TTC549 (cell line): ENCODE results near the gene IFNL1.
"Not testable (repeated sequence)": the region's sequence is repeated elsewhere in the genome, so short reads cannot be mapped to it uniquely, and the experiment has no call there.

Experiments
- FAIRE-seq: peaks from 2 replicates; lab custom pipeline; 2012; peaks lifted over from hg19 to GRCh38; lab: Jason Lieb, UNC

Gene IFNL1

DNA sequence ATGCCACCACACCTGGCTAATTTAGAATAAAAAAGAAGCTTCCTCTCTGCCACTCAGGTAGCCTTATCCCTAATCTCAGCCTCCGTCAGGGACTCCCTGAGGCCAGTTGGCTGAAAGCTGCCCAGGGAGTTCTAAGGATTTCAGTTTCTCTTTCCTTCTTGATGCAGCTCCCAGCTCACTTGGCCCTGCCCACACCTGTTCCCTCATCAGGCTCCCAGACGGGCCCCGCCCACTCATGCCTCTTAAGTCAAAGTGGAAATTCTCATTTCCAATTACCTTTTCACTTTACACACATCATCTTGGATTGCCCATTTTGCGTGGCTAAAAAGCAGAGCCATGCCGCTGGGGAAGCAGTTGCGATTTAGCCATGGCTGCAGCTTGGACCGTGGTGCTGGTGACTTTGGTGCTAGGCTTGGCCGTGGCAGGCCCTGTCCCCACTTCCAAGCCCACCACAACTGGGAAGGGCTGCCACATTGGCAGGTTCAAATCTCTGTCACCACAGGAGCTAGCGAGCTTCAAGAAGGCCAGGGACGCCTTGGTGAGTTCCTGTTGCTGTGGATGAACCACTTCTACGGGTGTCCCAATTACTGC lies at the start of gene IFNL1:
TSS of gene IFNL1 (plus strand) at position 353 of the 591 bp plus-strand sequence. CDS start at position 368, 15 bp downstream.
- FAIRE-seq, result no peak

DNA sequence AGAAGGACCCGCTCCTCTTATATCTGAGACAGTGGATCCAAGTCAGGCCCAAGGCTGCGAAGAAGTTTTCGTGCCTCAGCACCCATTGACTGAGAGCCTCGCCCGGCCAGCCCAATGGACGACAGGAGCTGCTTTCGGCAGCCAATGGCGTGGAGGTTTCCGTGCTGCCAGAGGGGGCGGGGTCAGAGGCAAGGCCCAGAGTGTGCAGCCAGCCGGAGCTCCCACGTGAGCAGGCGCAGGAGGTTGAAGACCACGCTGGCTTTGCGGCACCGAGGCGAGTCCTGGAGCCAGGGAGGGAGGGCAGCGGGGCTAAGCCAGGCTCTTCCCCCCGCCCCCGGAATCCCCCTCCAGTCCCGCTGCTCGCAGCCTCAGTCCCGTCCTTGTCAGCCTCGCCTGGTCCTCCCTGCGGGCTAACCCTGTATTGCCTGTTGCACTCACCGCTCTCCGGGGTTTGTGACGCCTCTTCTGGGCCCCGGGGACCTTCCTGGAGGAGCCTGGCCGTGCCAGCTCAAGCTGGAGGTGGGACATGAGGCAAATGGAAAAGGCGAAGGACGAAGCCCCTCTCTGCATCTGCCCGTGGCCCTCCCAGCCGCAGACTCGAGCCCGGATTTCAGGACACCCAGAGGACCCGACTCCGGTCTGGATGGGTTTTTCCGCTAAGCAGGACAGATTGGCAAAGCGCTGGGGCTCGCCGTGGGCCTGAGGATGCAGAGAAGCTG lies 49.1 kb upstream of the IFNL1 start:
- no peak for FAIRE-seq

DNA sequence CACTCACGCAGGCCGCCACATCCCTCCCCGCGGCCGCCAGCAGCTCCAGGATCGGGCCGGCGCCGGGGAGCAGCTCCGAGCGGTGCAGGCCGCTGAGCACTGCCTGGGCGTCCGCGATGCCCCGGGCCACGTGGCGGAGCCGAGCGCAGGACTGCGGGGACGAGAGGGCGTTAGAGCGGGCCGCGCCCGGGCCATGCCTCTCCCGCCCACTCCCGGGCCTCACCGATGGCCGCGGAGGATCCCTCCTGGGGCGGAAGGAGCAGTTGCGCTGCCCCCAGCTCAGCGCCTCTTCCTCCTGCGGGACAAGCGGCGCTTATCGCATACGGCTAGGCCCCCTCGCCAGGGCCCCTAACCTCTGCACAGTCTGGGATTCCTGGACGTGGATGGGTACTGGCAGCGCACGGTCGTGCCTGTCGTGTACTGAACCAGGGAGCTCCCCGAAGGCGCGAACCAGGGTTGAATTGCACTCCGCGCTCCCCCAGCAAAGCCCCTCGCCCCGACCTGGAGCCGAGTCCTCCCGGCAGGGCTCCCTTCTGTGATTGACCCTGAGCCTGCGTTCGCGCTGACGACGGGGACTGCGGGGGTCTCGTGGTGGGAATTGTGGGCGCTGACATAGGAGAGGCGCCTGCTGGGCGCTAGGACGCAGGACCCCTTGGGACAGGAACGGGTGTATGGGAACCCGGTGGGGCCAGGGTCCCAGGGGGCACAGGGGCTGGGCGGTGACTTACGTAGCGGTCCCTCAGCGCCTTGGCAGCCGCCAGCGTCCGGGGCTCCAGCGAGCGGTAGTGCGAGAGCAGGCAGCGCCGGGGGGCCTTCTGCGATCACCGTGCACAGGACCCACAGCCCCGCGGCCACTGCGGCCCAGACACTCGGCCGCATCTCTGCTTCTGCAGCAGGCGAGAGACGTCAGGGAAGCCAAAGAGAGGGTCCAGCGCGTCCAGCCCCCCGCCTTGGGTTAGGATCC lies 48.2 kb upstream of the IFNL1 start:
- no peak for FAIRE-seq

DNA sequence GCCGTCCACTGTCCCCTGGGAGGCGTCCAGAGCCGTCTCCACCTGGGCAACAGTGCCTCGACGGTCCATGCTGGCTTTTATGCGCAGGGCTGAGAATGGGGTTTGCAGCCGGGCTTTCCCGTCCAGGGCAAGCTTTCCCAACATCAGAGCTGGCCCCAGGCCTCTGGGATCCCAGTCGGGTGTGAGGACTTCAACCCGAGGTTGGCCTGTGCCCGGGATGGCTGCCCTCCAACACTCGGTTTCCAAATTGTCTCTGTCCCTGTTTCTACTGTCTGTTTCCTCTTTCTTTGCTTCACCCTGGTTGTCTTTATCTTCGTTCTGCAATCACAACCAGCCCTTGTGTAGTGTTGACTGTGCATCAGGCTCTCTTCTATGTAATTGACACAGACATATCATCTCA lies 47.4 kb upstream of the IFNL1 start, which contains the start of gene IFNL4:
TSS of gene IFNL4 (minus strand) at position 51 of the 400 bp plus-strand sequence.
- no peak for FAIRE-seq

DNA sequence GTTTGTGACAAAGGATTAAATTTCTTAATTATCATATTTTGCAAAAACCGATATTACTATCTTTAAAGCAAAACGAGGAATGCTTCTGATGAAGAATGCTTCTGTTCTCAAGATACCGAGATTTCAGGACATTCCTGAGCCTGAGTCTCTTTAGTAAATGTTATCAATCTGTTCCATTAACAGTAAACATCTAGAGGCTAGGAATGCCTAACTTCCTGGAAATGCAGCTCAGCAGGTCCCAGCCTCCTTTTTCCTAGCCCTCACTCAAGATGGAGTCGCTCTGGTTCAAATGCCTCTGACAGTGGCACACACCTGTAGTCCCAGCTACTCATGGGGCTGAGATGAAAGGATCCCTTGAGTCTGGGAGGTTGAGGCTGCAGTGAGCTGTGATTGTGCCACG lies 45.1 kb upstream of the IFNL1 start:
- FAIRE-seq, result no peak

DNA sequence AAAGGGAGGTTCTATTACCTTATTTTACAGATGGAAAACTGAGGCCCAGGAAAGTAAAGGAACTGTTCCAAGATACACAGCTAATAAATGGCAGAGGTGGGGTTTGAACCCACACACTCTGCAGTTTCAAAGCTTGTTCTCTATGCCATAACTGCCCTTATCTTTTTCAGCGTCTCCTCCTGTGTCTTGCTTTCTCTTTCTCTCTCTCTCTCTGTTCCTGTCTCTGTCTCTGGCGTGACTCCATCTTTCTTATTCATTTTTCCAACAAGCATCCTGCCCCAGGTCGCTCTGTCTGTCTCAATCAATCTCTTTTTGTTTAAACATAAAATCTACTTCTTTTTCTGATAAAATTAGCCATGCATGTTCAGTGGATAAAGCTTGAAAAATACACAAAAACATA lies 44.4 kb upstream of the IFNL1 start:
- no peak for FAIRE-seq

DNA sequence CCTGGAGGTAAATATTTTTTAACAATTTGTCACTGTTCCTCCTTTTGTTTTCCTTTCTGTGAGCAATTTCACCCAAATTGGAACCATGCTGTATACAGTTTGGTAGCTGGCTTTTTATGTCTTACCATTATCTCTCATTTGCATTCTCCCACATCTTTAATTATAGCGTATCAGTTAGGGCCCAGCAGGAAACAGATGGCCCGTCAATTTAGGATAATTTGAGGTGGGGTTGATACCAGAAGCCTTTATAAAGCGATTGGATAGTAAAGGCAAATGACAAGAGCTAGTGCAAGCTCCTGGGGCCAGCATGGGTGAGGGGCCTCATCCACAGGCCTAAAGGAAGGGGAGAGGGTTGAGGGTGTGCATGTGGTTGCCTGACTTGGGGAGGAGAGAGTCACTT lies 43.7 kb upstream of the IFNL1 start:
- FAIRE-seq, result no peak

DNA sequence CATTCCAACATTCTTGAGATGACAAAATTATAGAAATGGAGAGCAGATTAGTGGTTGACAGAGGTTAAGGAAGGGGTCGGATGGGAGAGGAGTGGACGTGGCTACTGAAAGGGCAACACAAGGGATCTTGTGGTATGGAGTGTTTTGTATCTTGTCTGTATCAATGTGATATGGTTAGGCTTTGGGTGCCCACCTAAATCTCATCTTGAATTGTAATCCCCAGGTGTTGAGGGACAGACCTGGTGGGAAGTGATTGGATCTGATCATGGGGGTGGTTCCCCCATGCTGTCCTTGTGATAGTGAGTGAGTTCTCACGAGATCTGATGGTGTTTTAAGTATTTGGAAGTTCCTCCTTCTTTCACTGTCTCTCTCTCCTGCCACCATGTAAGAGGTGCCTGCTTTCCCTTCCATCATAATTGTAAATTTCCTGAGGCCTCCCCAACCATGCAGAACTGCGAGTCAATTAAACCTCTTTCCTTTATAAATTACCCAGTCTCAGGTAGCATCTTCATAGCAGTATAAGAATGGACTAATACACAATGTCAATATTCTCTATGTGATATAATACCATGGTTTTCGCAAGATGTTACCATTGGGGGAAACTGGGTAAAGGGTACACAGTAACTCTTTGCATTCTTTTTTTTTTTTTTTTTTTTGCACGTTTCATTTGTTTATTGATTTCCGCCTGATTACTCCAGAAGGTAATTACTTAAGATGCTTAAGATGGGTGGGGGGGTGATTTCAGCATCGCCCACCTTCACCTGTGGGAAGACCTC lies 42.6 kb upstream of the IFNL1 start:
- FAIRE-seq, result no peak

DNA sequence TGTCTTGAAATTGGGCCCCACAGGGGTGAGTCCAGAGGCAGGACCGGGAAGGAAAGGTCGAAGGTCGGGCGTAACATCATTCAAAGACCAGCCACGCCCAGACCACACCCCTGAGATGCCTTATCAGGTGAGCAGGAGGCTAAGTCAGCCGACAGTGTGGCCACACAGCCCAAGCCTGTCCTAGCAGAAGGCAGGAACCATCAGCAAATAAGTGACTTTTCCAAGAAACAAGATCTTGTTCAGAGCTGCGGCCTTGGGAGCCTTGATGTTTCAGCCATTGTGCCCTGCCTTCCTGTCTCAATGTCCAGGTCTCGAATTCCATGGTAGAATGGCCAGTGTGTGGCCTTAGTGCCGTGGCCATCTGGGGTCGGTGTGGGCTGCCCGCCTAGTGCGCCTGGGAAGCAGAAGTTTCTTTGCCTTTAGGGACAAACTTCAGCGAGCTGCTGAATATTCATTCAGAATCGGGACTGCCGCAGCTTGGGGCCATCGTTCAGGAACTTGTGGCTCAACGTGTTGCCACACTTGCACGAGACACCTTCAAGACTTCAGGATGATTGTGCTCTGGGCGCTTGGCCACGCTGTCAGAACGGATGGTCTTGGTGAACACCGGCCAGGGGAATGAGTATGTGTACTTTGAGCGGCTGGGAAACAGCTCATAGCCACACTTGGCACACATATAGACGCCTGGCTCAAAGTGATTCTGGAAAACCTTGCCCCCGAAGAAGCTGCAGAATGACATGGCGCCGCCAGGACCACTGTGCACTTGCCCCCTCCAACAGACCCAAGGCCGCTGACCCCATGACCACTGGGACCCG lies 41.5 kb upstream of the IFNL1 start:
- no peak for FAIRE-seq

DNA sequence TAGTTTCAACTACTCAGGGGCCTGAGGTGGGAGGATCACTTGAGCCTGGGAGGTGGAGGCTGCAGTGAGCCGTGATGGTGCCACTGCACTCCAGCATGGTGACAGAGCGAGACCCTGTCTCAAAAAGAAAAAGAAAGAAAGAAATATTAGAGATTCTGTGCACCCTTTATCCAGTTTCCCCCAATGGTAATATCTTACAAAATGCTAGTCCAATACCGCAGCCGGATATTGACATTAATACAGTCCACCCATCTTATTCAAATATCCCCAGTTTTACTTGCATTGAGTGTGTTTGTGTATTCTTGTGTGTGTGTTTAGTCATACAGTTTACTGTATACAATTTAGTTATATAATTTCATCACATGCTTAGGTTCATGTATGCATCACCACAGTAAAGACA lies 39.0 kb upstream of the IFNL1 start:
- no peak for FAIRE-seq

DNA sequence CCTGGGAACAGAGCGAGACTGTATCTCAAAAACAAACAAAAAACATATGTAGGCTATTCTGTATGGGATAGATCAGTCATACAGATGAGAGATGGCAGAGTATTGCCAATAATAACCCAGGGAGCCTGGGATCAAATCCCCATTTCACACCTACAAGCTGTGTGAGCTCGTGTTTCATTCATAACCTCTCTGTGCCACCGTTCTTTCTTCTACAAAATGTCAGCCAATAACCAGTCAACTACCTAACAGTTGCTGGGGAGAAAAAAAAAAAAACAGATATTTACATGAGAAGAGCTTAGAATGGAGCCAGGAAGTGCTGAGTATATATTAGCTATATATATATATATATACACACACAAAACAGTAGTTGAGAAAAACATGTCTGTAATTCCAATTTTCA lies 34.5 kb upstream of the IFNL1 start:
- no peak for FAIRE-seq

DNA sequence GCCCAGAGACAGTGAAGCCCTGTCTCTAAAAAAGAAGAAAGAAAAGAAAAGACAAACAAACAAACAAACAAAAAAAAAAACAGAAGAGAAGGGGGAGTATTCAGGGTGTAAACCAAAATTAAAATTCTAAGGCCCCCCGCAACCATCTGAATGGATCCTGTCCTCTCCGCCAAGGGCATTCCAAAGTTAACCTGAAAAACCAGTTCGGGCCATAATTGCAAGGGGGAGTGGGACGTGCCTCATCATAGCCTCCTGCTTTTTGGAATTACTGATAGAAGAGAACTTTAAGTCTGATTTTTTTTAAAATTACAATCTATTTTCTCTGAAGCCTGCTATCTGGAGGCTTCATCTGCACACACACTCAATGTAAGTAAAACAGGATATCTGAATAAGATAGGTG lies 33.7 kb upstream of the IFNL1 start:
- no peak for FAIRE-seq

DNA sequence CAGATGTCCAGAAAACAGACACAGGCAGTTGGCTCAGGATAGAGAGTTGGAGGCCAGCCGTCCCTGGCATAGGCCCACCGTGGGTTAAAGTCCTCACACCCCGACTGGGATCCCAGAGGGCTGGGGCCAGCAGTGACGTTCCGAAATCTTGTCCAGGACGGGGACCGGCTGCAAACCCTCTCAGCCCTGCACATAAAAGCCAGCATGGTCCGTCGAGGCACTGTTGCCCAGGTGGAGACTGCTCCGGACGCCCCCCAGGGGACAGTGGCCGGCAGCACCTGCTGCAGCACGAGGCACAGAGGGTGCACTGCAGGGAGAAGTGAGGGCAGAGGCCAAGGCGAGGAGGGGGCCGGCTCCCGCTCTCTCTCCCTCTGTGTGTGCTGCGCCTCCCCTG lies 32.3 kb upstream of the IFNL1 start:
- no peak for FAIRE-seq

DNA sequence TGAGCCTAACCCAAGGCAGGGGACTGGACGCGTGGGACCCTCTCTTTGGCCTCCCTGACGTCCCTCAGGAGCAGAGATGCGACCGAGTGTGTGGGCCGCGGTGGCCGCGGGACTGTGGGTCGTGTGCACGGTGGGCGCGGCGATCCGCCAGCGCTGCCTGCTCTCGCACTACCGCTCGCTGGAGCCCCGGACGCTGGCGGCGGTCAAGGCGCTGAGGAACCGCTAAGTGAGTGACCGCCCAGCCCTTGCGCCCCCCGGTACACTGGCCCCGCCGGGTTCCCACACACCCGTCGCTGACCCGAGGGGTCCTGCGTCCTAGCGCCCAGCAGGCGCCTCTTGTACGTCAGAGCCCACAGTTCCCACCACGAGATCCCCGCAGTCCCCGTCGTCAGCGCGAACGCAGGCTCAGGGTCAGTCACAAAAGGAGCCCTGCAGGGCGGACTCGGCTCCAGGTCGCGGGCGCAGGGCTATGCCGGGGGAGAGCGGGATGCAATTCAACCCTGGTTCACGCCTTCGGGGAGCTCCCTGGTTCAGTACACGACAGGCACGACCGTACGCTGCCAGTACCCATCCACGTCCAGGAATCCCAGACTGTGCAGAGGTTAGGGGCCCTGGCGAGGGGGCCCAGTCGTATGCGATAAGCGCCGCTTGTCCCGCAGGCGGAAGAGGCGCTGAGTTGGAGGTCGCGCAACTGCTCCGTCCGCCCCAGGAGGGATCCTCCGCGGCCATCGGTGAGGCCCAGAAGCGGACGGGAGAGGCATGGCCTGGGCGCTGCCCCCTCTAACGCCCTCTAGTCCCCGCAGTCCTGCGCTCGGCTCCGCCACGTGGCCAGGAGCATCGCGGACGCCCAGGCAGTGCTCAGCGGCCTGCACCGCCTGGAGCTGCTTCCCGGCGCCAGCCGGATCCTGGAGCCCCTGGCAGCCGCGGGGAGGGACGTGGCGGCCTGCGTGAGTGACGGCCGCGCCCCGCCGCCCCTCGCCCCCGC lies 31.6 kb upstream of the IFNL1 start:
- no peak for FAIRE-seq

DNA sequence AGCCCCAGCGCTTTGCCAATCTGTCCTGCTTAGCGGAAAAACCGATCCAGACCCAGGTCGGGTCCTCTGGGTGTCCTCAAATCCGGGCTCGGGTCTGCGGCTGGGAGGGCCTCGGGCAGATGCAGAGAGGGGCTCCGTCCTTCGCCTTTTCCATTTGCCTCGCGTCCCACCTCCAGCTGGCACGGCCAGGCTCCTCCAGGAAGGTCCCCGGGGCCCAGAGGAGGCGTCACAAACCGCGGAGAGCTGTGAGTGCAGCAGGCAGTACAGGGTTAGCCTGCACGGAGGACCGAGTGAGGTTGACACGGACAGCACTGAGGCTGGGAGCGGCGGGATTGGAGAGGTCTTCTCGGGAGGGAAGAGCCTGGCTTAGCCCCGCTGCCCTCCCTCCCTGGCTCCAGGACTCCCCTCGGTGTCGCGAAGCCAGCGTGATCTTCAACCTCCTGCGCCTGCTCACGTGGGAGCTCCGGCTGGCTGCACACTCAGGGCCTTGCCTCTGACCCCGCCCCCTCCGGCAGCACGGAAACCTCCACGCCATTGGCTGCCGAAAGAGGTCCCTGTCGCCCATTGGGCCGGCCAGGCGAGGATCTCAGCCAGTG lies 30.8 kb upstream of the IFNL1 start:
- FAIRE-seq, result no peak

DNA sequence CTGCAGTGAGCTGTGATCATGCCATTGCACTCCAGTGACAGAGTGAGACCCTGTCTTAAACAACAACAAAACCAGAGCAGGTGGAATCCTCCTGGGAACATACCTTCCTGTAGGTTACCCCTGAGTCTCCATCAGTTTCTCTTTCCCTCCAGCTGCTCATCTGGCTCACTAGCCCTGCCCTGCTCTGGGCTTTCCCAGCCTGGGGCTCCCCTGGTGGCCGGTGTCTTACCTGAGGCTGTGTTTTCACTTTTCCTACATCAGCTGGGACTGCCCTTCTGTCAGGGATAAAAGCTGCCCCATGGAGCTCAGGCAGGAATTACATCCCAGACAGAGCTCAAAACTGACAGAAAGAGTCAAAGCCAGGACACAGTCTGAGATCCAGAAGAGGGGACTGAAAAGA lies 28.1 kb upstream of the IFNL1 start, which contains the start of gene IFNL2:
TSS of gene IFNL2 (plus strand) at position 312 of the 400 bp plus-strand sequence. CDS start 173 bp downstream, outside the sequence.
- FAIRE-seq, result not testable (repeated sequence)

DNA sequence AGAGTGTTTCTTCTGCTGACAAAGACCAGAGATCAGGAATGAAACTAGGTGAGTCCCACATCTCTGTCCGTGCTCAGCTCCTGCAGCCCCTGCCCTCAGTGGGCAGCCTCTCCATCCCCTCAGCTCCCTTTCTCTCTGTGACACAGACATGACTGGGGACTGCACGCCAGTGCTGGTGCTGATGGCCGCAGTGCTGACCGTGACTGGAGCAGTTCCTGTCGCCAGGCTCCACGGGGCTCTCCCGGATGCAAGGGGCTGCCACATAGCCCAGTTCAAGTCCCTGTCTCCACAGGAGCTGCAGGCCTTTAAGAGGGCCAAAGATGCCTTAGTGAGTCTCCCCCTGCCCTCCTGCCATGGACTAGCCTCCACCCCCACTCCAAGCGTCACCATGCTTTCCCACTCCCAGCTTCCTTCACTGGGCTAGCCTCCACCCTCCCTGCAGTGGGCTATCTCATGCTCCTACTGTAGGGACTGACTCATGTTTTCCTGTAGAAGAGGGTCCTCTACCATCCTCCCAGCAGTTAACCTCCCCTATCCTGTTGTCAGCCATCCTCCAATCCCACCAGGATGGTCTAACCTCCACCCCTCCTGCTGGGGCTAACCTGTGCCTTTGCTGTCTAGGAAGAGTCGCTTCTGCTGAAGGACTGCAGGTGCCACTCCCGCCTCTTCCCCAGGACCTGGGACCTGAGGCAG lies 27.5 kb upstream of the IFNL1 start:
- not testable (repeated sequence) for FAIRE-seq

DNA sequence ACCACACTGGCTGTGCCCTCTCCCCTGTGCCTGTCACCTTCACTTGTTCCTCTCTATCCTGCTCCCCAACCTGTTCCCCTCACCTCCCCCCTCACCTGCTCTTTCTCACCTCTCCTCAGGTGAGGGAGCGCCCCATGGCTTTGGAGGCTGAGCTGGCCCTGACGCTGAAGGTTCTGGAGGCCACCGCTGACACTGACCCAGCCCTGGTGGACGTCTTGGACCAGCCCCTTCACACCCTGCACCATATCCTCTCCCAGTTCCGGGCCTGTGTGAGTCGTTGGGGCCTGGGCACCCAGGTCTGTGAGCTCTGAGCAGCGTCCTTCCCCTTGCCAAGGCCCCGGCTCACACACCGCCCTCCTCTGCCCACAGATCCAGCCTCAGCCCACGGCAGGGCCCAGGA lies 26.8 kb upstream of the IFNL1 start:
- not testable (repeated sequence) for FAIRE-seq
